AG04450 (cell line): Measurements from ENCODE around the gene FOXD1. TPM values are rescaled to one million over a fixed set of nuclear protein-coding genes. Genes with fewer than 3 reads are reported as not detected.

Experiments used
- CTCF ChIA-PET: fragments of 300-600, 350-600 bp; formaldehyde crosslinking; extraction: SDS; loops from one replicate; lab custom pipeline; 2022; ENCODE audit warnings: antibody characterized with exemption, inconsistent platforms; lab: Charles Lee
- POLR2A ChIA-PET: fragments of 350-600 bp; formaldehyde crosslinking; extraction: SDS; loops from one replicate; lab custom pipeline; 2021; ENCODE audit warnings: antibody characterized with exemption, inconsistent platforms; lab: Yijun Ruan, JAX
- DNase-seq: peaks from one replicate; pipeline ENCODE4 v3.0.0-alpha.2; 2011; ENCODE audit warnings: low read depth, low spot score
- H3K27ac ChIP-seq: one replicate; pipeline ENCODE4 v1.5.1; 2012; ENCODE audit warnings: low read depth, low read length, control low read depth
- H3K27me3 ChIP-seq: one replicate; pipeline ENCODE4 v1.6.0; 2012; ENCODE audit warnings: low read length; ENCODE audit not compliant: control insufficient read depth, insufficient read depth
- H3K4me3 ChIP-seq: 2 replicates; pipeline ENCODE4 v1.5.1; 2011; ENCODE audit warnings: mild to moderate bottlenecking, low read depth, low read length, control low read depth
- H3K9me3 ChIP-seq: 2 replicates; pipeline ENCODE4 v1.5.1; 2012; ENCODE audit warnings: low read length; ENCODE audit not compliant: control insufficient read depth, insufficient read depth
- polyA plus RNA-seq: library from polyadenylated mRNA; depleted of rRNA; stranded (reverse); fragments of >200 nt; gene quantifications from 2 replicates; pipeline ENCODE4 v1.2.3, GENCODE V29; 2011
- TF ChIP-seq, protein P1 (sequence below): IDR thresholded peaks from 2 replicates; pipeline ENCODE4 v1.5.1; 2011; ENCODE audit warnings: low read depth, low read length, control low read depth, inconsistent platforms

The FOXD1 gene
- polyA plus RNA-seq, 1 experiment = 8.4 TPM

- no peak for DNase-seq
- TF ChIP-seq, protein P1, sequence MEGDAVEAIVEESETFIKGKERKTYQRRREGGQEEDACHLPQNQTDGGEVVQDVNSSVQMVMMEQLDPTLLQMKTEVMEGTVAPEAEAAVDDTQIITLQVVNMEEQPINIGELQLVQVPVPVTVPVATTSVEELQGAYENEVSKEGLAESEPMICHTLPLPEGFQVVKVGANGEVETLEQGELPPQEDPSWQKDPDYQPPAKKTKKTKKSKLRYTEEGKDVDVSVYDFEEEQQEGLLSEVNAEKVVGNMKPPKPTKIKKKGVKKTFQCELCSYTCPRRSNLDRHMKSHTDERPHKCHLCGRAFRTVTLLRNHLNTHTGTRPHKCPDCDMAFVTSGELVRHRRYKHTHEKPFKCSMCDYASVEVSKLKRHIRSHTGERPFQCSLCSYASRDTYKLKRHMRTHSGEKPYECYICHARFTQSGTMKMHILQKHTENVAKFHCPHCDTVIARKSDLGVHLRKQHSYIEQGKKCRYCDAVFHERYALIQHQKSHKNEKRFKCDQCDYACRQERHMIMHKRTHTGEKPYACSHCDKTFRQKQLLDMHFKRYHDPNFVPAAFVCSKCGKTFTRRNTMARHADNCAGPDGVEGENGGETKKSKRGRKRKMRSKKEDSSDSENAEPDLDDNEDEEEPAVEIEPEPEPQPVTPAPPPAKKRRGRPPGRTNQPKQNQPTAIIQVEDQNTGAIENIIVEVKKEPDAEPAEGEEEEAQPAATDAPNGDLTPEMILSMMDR = no peak
- H3K4me3 ChIP-seq = peak overlapping the region; percentile 61
- CTCF ChIA-PET = interaction anchor here (0.6 to 3.4 kb wide), 41 partner anchors 9 to 487 kb away, joined by 3 to 61 read pairs (median 4); partner anchors contain the start of gene BTF3
- no peaks in the 10 kb centered on the region for H3K27me3 ChIP-seq
- POLR2A ChIA-PET = interaction anchor here (0.5 to 1.3 kb wide), 2 partner anchors 235 to 384 kb away, joined by 3 to 12 read pairs; no protein-coding TSS in a partner anchor
- H3K9me3 ChIP-seq = no peaks in the 10 kb centered on the region
- H3K27ac ChIP-seq = no peak overlapping the region
Measured at GRCh38 chr5:73450672-73451223, 2.2 kb upstream of the FOXD1 start.

- H3K27me3 ChIP-seq = no peaks in the 10 kb centered on the region
- H3K27ac ChIP-seq = no peak overlapping the region
- CTCF ChIA-PET = interaction anchor here (1.0 to 3.4 kb wide), 8 partner anchors 49 to 494 kb away, joined by 3 to 61 read pairs (median 7); no protein-coding TSS in a partner anchor
- no peak overlapping the region for H3K4me3 ChIP-seq
- POLR2A ChIA-PET = no interaction called here
- TF ChIP-seq, protein P1 = no peak
- H3K9me3 ChIP-seq = no peaks in the 10 kb centered on the region
- no peak for DNase-seq
Measured at GRCh38 chr5:73450137-73450536, 1.6 kb upstream of the FOXD1 start.

DNA sequence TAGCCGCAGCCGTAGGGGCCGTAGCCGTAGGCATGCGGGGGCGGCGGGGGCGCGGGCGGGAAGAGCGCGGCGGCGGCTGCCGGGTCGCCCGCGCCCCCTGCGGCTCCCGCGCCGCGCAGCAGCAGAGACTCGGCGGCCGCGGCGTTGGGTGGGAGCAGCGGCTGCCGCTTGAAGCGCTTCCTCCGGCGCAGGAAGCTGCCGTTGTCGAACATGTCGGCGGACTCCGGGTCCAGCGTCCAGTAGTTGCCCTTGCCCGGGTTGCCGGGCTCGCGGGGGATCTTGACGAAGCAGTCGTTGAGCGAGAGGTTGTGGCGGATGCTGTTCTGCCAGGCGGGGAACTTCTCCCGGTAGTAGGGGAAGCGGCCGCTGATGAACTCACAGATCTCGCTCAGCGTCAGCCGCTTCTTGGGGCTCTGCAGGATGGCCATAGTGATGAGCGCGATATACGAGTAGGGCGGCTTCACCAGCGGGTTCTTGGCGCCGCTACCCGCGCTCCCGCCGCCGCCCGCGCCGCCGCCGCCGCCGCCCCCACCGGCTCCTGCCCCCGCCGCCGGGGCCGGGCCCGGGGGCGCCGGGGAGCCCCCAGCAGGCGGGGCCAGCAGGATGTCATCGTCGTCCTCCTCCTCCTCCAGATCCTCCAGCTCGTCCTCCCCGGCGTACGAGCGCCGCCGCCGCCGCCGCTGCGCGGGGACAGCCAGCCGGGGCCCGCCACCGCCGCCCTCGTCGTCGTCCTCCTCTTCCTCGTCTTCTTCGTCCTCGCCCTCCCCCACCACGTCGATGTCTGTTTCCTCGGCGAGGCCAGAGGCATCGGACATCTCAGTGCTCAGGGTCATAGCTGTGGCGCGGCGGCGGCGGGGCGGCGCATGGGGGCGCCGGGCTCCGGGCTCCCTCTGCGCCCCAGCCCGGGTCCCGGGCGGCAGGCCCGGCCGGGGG is 781 bp downstream of the FOXD1 start:
- POLR2A ChIA-PET = interaction anchor here (0.6 to 2.8 kb wide), 22 partner anchors 10 to 258 kb away, joined by 3 to 27 read pairs (median 6); partner anchors contain the start of gene BTF3
- TF ChIP-seq, protein P1 = no peak
- H3K27me3 ChIP-seq = no peaks in the 10 kb centered on the region

GRCh38 chr5:73446631-73447529 is 1.7 kb downstream of the FOXD1 start:
- no peak for DNase-seq
- Histone ChIP-seq H3K27ac (peak overlapping the region; percentile 87), H3K27me3 (no peaks in the 10 kb centered on the region), H3K4me3 (peak overlapping the region; percentile 85), H3K9me3 (peaks cover 10% of the 10 kb centered on the region; the same call in 1 of the 2 replicates)
- ChIA-PET CTCF (interaction anchor here (2.4 kb wide), 1 partner anchor 231 kb away, joined by 14 read pairs; no protein-coding TSS in a partner anchor), POLR2A (interaction anchor here (2.0 to 2.8 kb wide), 4 partner anchors 76 to 231 kb away, joined by 10 to 27 read pairs (median 15); no protein-coding TSS in a partner anchor)
- TF ChIP-seq, protein P1 = no peak

More for the DNA sequence above, 781 bp downstream of the FOXD1 start:
- CTCF ChIA-PET = interaction anchor here (1.1 to 2.4 kb wide), 2 partner anchors 218 to 232 kb away, joined by 5 to 14 read pairs; no protein-coding TSS in a partner anchor
- Histone ChIP-seq H3K9me3 (peaks cover 10% of the 10 kb centered on the region; the same call in 1 of the 2 replicates), H3K27ac (peak overlapping the region; percentile 83), H3K4me3 (peak overlapping the region; percentile 85)
- DNase-seq = no peak
